Aorta (tissue), 5 donors: ENCODE data around the gene KLHL34. TPM values are rescaled to one million over a fixed set of nuclear protein-coding genes. Genes with fewer than 3 reads are reported as not detected.
A peak's percentile ranks its signal among the peaks of the same experiment; 100 is the strongest.

Experiments
- ATAC-seq: fragments of 200-7000 bp; cut with Tn5 transposase; one replicate; pipeline ENCODE4 v1.9.1; 2022; ENCODE audit warnings: moderate library complexity; ENCODE audit not compliant: low FRiP score
- DNase-seq, 2 donors: peaks; one replicate each; pipeline ENCODE4 v3.0.0-alpha.2; 2020
- H3K27ac ChIP-seq, 2 donors: one replicate each; pipeline ENCODE4 v1.5.1; 2013; ENCODE audit warnings: low read length in 2 of 2, mild to moderate bottlenecking in 2 of 2, moderate library complexity in 2 of 2, control low read depth in 1 of 2, inconsistent platforms in 1 of 2, low read depth in 1 of 2
- H3K27me3 ChIP-seq, 2 donors: one replicate each; pipeline ENCODE4 v1.6.1; 2013; ENCODE audit warnings: control low read depth in 1 of 2, low read length in 1 of 2, mild to moderate bottlenecking in 1 of 2, moderate library complexity in 1 of 2; ENCODE audit not compliant: insufficient read depth in 2 of 2, control insufficient read depth in 1 of 2
- H3K36me3 ChIP-seq, 2 donors: one replicate each; pipeline ENCODE4 v1.6.1; 2013; ENCODE audit warnings: control low read depth in 1 of 2, low read length in 1 of 2, mild to moderate bottlenecking in 1 of 2; ENCODE audit not compliant: insufficient read depth in 2 of 2, control insufficient read depth in 1 of 2
- H3K4me1 ChIP-seq, 2 donors: one replicate each; pipeline ENCODE4 v1.6.1; 2013; ENCODE audit warnings: low read length in 2 of 2, control low read depth in 1 of 2, mild to moderate bottlenecking in 1 of 2, moderate library complexity in 1 of 2; ENCODE audit not compliant: insufficient read depth in 2 of 2, control insufficient read depth in 1 of 2
- H3K4me3 ChIP-seq, 2 donors: one replicate each; pipeline ENCODE4 v1.5.1; 2013; ENCODE audit warnings: low read length in 2 of 2, control low read depth in 1 of 2, mild to moderate bottlenecking in 1 of 2
- H3K9me3 ChIP-seq: one replicate; pipeline ENCODE4 v1.6.1; 2013; ENCODE audit warnings: mild to moderate bottlenecking, low read length; ENCODE audit not compliant: control insufficient read depth
- WGBS, 2 donors: extraction: QIAGEN DNeasy Blood & Tissue Kit; methylation state at CpG; one replicate each; pipeline ENCODE4 v1.1.7; 2013; 5-methylcytosine and 5-hydroxymethylcytosine counted together
- intact Hi-C, 2 donors: fragments of 100-400 bp; cut with DNase I; formaldehyde crosslinking; loops; one replicate each; pipeline versions ENCODE4 v1.14.2 to v1.15.0; 2022
- polyA plus RNA-seq, 2 donors: library from polyadenylated mRNA; stranded (reverse); fragments of 200-250 nt; gene quantifications; one replicate each; pipeline ENCODE4 v1.2.3, GENCODE V29; 2013
- total RNA-seq, 2 donors: library from RNA; stranded (reverse); fragmentation: NEBNext Ultra II Directional; extraction: Animal tissue kit (Norgen Biotek cat#: 25700); gene quantifications; one replicate each; pipeline ENCODE4 v1.2.1, GENCODE V29; 2021
- donor health status: healthy with polysubstance abuse.
- donor health status: Bipolar disorder and iron deficiency.
- donor health status: DM: no; HTN: no; CAD: no.
- donor health status: DM: no; HTN: no; CAD: no.
- donor health status: DM: yes; HTN: yes; CAD: no.

Gene KLHL34
- total and polyA plus RNA-seq, 4 donors: 0.63 TPM; not detected in 3

DNA sequence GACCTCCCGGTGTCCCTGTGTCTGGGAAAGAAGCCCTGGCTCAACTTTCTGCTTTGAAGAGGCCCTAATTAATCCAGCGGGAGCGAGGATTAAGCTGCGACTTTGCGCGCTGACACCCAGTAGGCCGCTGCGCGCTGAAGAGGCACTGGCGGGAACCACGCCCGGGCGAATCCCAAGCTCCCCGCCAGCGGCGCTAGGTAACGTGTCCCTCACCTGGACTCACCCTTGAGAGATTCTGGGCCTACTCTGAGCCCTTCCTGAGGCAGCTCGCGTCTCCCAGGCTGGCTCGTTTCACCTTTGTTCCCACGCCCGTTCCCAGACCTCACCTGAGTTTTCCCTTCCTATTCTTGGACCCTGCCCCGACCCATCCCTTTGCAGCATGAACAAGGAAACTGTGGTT is 616 bp upstream of the KLHL34 start:
- Histone ChIP-seq H3K4me3 (no peak overlapping the region), H3K4me1 (no peaks in the 10 kb centered on the region), H3K27ac (no peak overlapping the region), H3K27me3 (no peaks in the 10 kb centered on the region), H3K9me3 (no peaks in the 10 kb centered on the region), H3K36me3 (no peaks in the 10 kb centered on the region)
- 59 to 66% methylated on average over 23 of the region's 23 CpGs for WGBS, 2 donors
- no peak for ATAC-seq
- DNase-seq: no peak
- intact Hi-C loops: no loop called here

DNA sequence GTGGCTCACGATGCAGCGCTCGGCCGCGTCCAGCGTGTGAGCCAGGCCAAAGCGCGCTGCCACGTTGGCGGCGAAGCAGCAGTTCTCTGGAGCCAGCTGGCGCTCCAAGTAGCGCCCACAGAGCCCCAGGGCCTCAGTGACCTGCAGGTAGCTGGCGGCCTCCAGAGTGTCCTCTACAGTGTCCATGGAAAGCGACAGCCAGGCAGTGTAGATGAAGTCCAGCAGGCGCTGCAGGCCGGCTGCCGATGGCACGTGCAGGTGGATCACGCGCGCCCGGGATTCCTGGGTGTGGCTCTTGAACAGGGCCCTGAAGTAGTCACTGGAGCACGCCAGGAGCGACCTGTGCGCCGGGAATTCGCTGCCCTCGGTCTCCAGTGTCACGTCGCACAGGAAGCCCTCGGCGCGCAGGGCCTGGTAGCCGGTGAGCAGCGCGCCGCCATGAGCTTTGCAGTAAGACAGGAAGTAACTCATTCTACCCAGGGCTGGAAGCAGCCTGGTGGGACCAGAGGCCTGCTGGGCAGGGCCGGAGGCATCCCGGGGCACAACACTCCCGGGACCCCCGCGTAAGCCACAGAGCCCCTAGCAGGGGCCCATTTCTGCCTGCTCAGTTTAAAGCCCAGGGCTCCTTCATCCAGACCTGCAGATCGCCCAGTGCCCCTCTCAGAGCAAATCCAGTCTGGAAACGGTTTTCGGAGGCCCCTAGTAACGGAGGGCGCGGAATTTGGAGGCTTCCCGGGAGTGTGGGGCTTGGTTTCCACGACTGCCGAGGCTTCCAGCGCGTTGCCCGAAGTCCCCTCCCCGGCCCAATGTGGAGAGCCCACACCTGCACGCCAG is 595 bp downstream of the KLHL34 start:
- intact Hi-C loops: no loop called here
- 63 to 64% methylated on average over 57 of the region's 57 CpGs for WGBS, 2 donors

DNA sequence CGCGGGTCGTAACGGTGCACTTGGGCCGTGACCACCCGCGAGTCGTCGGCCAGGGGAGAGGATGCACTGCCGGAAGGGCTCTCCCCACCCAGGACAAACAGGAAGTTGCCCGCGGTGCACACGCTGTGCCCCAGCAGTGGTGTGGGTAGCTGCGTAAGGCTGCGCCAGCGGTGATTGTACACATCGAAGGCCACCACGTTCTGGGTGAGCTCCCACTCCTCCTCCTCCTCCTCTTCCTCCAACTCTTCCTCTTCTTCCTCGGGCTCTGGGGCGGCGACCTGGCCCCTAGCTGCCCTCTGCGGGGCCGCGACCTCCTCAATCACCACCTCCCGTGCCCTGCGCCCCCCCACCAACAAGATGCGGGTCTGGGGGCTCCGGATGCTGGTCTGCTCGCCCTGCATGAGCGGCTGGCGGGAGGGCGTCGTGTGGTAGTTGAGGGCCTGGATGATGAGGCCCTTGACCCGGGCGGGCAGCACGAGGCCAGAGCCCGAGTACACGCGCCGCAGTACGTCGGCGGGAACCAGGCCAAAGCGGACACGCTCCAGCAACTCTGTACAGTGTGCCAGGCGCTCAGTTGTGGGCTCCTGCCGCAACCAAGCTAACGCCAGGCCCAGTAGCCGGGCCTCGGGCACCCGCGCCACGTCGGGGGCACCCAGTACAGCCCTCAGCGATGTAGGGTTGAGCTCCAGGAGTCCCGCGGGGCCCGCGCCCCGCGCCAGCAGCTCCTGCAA is 1.4 kb downstream of the KLHL34 start:
- Histone ChIP-seq H3K36me3 (no peaks in the 10 kb centered on the region), H3K9me3 (no peaks in the 10 kb centered on the region), H3K4me1 (no peaks in the 10 kb centered on the region), H3K27me3 (no peaks in the 10 kb centered on the region), H3K4me3 (no peak overlapping the region), H3K27ac (no peak overlapping the region)
- WGBS, 2 donors: 60 to 61% methylated on average over 57 to 61 of the region's 61 CpGs
- intact Hi-C loops: no loop called here
- DNase-seq: no peak
- no peak for ATAC-seq

More for the DNA sequence above, 595 bp downstream of the KLHL34 start:
- no peak overlapping the region for H3K4me3 ChIP-seq
- H3K4me1 ChIP-seq: no peaks in the 10 kb centered on the region
- DNase-seq (peak; percentile 38 to 75), ATAC-seq (peak; percentile 27)
- no peaks in the 10 kb centered on the region for H3K9me3 ChIP-seq
- no peaks in the 10 kb centered on the region for H3K27me3 ChIP-seq
- H3K27ac ChIP-seq: no peak overlapping the region
- H3K36me3 ChIP-seq: no peaks in the 10 kb centered on the region

DNA sequence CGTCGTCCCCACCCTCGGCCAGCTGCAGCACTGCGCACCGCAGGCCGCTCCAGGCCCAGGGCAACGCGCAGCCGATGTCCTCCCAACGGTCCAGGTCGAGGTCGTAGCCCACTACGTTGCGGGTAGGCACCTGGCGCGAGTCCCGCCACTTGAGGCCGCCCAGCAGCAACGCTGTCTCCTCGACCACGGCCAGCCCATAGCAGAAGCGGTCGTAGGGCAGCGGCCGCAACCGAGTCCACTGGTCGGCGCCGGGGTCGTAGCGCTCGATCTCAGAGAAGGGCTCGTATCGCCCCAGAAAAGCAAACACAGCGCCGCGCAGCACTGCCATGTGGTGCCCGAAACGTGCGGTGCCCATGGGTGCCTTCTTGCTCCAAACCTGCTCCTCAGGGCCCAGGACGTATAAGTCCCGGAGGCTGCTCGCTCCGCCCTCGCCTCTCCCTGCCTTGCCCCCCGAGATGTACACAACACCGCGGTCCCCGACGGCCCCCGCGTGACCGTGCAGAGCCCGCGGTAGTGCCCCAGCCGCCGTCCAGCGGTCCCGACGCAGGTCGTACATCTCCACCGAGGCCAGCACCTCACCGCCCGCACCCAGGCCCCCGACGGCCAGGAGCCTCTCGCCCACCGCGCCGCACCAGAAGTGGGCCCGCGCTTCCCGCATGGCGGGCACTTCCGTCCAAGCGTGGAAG is 2.1 kb downstream of the KLHL34 start:
- intact Hi-C loops: no loop called here
- DNase-seq (peak in 1 of 2 donors; percentile 72), ATAC-seq (no peak)
- no peaks in the 10 kb centered on the region for H3K27me3 ChIP-seq
- H3K36me3 ChIP-seq: no peaks in the 10 kb centered on the region
- H3K4me3 ChIP-seq: no peak overlapping the region
- no peaks in the 10 kb centered on the region for H3K9me3 ChIP-seq
- no peaks in the 10 kb centered on the region for H3K4me1 ChIP-seq
- WGBS, 2 donors: 19 to 37% methylated on average over 76 of the region's 76 CpGs
- no peak overlapping the region for H3K27ac ChIP-seq

DNA sequence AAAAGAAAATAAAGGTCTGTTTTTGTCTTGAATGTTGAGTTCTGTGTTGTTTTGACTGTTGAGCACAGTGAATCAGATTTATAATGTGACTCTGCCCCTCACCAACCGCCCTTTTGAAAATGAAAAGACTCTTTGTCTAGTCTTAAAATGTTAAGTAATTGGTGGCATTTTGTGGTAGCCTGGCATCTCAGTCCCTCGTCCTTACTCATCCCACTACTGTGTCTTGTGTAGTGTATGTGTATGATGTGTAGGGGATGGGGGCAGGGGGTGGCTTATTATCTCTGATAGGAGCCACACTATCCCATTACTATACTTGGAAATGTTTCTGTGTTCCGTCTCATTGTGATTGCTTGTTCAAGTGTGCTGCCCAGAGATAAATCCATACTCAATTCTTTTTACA is 12.2 kb downstream of the KLHL34 start:
- ATAC-seq: no peak
- intact Hi-C loops: no loop called here

DNA sequence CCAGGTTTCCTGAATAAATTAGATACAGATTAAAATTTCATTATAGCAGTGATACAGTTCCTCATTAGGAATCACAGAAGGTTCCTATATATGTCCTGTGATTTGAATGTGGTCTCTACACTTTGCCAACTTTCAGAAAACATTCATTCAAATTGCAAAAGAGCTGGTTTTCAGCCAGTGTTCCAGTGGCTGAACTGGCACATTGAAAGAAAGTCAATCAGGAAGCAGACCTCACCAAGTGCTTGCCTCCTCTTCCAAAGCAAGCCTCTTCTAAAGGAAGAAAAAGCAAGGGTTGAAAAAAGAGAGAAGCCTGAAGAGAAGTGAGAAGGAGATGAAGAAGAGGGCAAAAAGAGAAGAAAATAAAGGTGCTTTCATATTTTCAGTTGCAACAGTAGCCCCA is 12.7 kb downstream of the KLHL34 start:
- H3K4me1 ChIP-seq: no peaks in the 10 kb centered on the region
- intact Hi-C loops: no loop called here
- H3K9me3 ChIP-seq: no peaks in the 10 kb centered on the region
- no peak overlapping the region for H3K27ac ChIP-seq
- no peaks in the 10 kb centered on the region for H3K36me3 ChIP-seq
- H3K27me3 ChIP-seq: no peaks in the 10 kb centered on the region
- ATAC-seq (no peak), DNase-seq (no peak)
- no peak overlapping the region for H3K4me3 ChIP-seq

More for the DNA sequence above, 12.2 kb downstream of the KLHL34 start:
- no peak overlapping the region for H3K27ac ChIP-seq
- no peaks in the 10 kb centered on the region for H3K36me3 ChIP-seq
- H3K4me3 ChIP-seq: no peak overlapping the region
- no peaks in the 10 kb centered on the region for H3K27me3 ChIP-seq
- H3K4me1 ChIP-seq: no peaks in the 10 kb centered on the region
- 66 to 94% methylated on average over 3 of the region's 3 CpGs for WGBS, 2 donors
- no peaks in the 10 kb centered on the region for H3K9me3 ChIP-seq
- no peak for DNase-seq

DNA sequence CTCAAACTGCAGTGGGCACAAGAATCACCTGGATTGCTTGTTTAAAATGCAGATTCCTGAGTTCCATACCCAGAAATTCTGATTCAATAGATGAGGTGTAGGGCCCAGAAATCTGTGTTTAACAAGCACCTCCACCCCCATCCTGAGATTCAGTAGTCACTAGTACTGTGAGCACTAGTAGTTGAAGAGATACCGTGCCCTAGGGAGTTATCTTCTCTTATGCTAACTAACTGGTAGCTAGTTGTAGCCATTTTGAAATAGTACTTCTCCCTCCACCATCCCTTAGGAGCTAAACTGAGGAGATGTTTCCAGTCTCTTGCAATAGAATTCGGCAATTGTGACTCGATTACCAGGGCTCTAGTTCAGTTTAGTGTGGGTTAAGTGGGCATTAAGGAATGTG is 18.4 kb downstream of the KLHL34 start:
- WGBS, 2 donors: 77 to 95% methylated on average over 3 of the region's 3 CpGs
- ATAC-seq: no peak
- Histone ChIP-seq H3K4me1 (no peaks in the 10 kb centered on the region), H3K27me3 (no peaks in the 10 kb centered on the region), H3K27ac (no peak overlapping the region), H3K36me3 (no peaks in the 10 kb centered on the region), H3K9me3 (no peaks in the 10 kb centered on the region), H3K4me3 (no peak overlapping the region)
- DNase-seq: no peak
- intact Hi-C loops: no loop called here

DNA sequence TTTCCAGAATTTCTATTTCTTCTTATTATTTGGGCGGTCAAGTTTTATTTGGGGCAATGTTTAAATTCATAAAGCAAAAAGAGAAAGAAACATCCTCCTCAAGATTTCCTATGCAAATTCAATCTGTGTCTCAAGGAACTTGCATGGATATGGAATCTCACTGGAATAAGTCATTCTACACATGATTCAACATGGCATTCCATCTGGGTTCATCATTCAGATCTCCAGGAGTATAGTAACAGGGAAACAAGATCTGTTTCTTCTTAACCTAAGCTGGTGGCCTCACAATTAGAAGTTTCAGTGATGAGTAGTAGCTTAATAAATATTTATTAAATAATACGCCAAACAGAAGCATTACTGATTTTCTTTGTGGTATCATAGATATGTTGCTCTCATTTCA is 19.8 kb downstream of the KLHL34 start:
- Histone ChIP-seq H3K4me1 (no peaks in the 10 kb centered on the region), H3K36me3 (no peaks in the 10 kb centered on the region), H3K27ac (no peak overlapping the region), H3K9me3 (no peaks in the 10 kb centered on the region), H3K4me3 (no peak overlapping the region), H3K27me3 (no peaks in the 10 kb centered on the region)
- 80 to 96% methylated on average over 2 of the region's 2 CpGs for WGBS, 2 donors
- DNase-seq: no peak
- intact Hi-C loops: no loop called here
- no peak for ATAC-seq
